HEK293T (cell line): ENCODE measurements around the gene ELOVL7.

ENCODE experiments used
- CTCF ChIA-PET: fragments of 350-600 bp; formaldehyde crosslinking; extraction: SDS; loops from one replicate; lab custom pipeline; 2021; ENCODE audit warnings: antibody characterized with exemption, inconsistent platforms; lab: Yijun Ruan, JAX
- POLR2A ChIA-PET: fragments of 350-600 bp; formaldehyde crosslinking; extraction: SDS; loops from one replicate; lab custom pipeline; 2020; ENCODE audit warnings: antibody characterized with exemption, inconsistent platforms; lab: Yijun Ruan, JAX
- DNase-seq: peaks from one replicate; pipeline ENCODE4 v3.0.0; 2012; ENCODE audit warnings: mixed read lengths; ENCODE audit errors: extremely low spot score
- ARNT ChIP-seq: fragments of 450-650 bp; IDR thresholded peaks from 2 replicates; pipeline ENCODE4 v1.6.1; 2017; ENCODE audit warnings: mild to moderate bottlenecking
- BHLHE40 ChIP-seq: fragments of 450-650 bp; IDR thresholded peaks from 2 replicates; pipeline ENCODE4 v1.6.1; 2016; ENCODE audit warnings: mild to moderate bottlenecking, moderate library complexity, borderline replicate concordance
- CTBP1 ChIP-seq: fragments of 450-650 bp; IDR thresholded peaks from 2 replicates; pipeline ENCODE4 v1.6.1; 2016; ENCODE audit warnings: borderline replicate concordance
- ELF4 ChIP-seq: fragments of 450-650 bp; IDR thresholded peaks from 2 replicates; pipeline ENCODE4 v1.6.1; 2017; ENCODE audit warnings: antibody characterized with exemption
- FOXA1 ChIP-seq: fragments of 450-650 bp; IDR thresholded peaks from 2 replicates; pipeline ENCODE4 v1.6.1; 2016; ENCODE audit warnings: mild to moderate bottlenecking
- FOXK2 ChIP-seq: fragments of 450-650 bp; IDR thresholded peaks from 2 replicates; pipeline ENCODE4 v1.6.1; 2016; ENCODE audit warnings: mild to moderate bottlenecking
- FOXM1 ChIP-seq: fragments of 450-650 bp; IDR thresholded peaks from 2 replicates; pipeline ENCODE4 v1.6.1; 2017; ENCODE audit warnings: mild to moderate bottlenecking, borderline replicate concordance
- HDGF ChIP-seq: fragments of 450-650 bp; IDR thresholded peaks from 2 replicates; pipeline ENCODE4 v1.6.1; 2017; ENCODE audit warnings: antibody characterized with exemption, borderline replicate concordance
- L3MBTL2 ChIP-seq: fragments of 450-650 bp; conservative IDR thresholded peaks from 2 replicates; pipeline ENCODE4 v1.6.1; 2016; ENCODE audit warnings: mild to moderate bottlenecking
- LEF1 ChIP-seq: fragments of 450-650 bp; IDR thresholded peaks from 2 replicates; pipeline ENCODE4 v1.6.1; 2017; ENCODE audit warnings: mild to moderate bottlenecking, borderline replicate concordance
- NFRKB ChIP-seq: fragments of 450-650 bp; IDR thresholded peaks from 2 replicates; pipeline ENCODE4 v1.6.1; 2016; ENCODE audit warnings: mild to moderate bottlenecking, moderate library complexity
- PKNOX1 ChIP-seq: fragments of 450-650 bp; IDR thresholded peaks from 2 replicates; pipeline ENCODE4 v1.6.1; 2016
- SP1 ChIP-seq: fragments of 450-650 bp; IDR thresholded peaks from 2 replicates; pipeline ENCODE4 v1.6.1; 2017
- SUZ12 ChIP-seq: fragments of 450-650 bp; IDR thresholded peaks from 2 replicates; pipeline ENCODE4 v1.6.1; 2016; ENCODE audit warnings: mild to moderate bottlenecking
- TARDBP ChIP-seq: fragments of 450-650 bp; IDR thresholded peaks from 2 replicates; pipeline ENCODE4 v1.6.1; 2016
- ZNF384 ChIP-seq: fragments of 450-650 bp; IDR thresholded peaks from 2 replicates; pipeline ENCODE4 v1.6.1; 2016

Gene ELOVL7

DNA sequence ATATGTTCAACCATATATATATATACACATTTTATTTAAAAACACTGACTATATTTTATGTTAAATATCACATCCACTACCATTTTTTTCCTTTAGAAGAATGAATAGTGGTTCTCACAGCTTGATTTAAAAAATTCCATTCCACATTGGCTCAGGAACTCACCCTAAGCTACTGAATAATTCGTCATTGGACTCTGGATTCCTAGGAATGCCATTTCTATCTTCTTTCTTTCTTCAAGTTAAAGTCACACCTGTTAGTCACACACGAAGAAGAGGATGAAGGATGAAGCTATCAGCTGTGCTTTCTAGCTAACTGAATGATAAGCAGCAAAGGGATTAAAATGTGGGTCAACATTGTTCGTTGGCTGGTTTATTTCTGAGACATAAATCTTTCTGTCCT lies 7.9 kb downstream of the ELOVL7 start:
- DNase-seq = no peak
- ChIA-PET POLR2A (no interaction called here), CTCF (no interaction called here)
- TF ChIP-seq BHLHE40 (no peak), ZNF384 (no peak), HDGF (no peak), LEF1 (no peak), L3MBTL2 (no peak), SP1 (no peak), ELF4 (no peak), FOXM1 (no peak), NFRKB (no peak), ARNT (no peak), CTBP1 (no peak), FOXA1 (no peak), PKNOX1 (no peak), SUZ12 (no peak)

GRCh38 chr5:60835554-60835953 lies 8.5 kb downstream of the ELOVL7 start:
- DNase-seq = no peak
- TF ChIP-seq SUZ12 (no peak), ELF4 (no peak), PKNOX1 (no peak), L3MBTL2 (no peak), ZNF384 (no peak), LEF1 (no peak), NFRKB (no peak), HDGF (no peak), FOXA1 (no peak), TARDBP (no peak), BHLHE40 (no peak), FOXK2 (no peak), FOXM1 (no peak), SP1 (no peak), CTBP1 (no peak), ARNT (no peak)
- ChIA-PET CTCF (no interaction called here), POLR2A (no interaction called here)

GRCh38 chr5:60833520-60833919 lies 10.5 kb downstream of the ELOVL7 start:
- TF ChIP-seq ZNF384 = no peak
- TF ChIP-seq BHLHE40 = no peak
- no peak for TF ChIP-seq SP1
- no peak for TF ChIP-seq PKNOX1
- TF ChIP-seq CTBP1 = no peak
- TF ChIP-seq NFRKB = no peak
- no peak for TF ChIP-seq LEF1
- no peak for TF ChIP-seq SUZ12
- TF ChIP-seq ELF4 = no peak
- TF ChIP-seq L3MBTL2 = no peak
- no peak for TF ChIP-seq TARDBP
- TF ChIP-seq FOXA1 = no peak
- TF ChIP-seq FOXK2 = no peak
- no peak for TF ChIP-seq HDGF
- no peak for TF ChIP-seq FOXM1
- no peak for TF ChIP-seq ARNT
- ChIA-PET POLR2A (no interaction called here), CTCF (no interaction called here)
- DNase-seq = no peak

GRCh38 chr5:60830581-60831127 lies 13.4 kb downstream of the ELOVL7 start:
- POLR2A ChIA-PET = no interaction called here
- CTCF ChIA-PET = no interaction called here
- DNase-seq = no peak
- TF ChIP-seq ZNF384 = no peak
- no peak for TF ChIP-seq SUZ12
- TF ChIP-seq CTBP1 = no peak
- TF ChIP-seq SP1 = no peak
- no peak for TF ChIP-seq FOXM1
- TF ChIP-seq BHLHE40 = no peak
- no peak for TF ChIP-seq FOXK2
- TF ChIP-seq L3MBTL2 = no peak
- TF ChIP-seq HDGF = no peak
- TF ChIP-seq ARNT = no peak
- TF ChIP-seq PKNOX1 = no peak

DNA sequence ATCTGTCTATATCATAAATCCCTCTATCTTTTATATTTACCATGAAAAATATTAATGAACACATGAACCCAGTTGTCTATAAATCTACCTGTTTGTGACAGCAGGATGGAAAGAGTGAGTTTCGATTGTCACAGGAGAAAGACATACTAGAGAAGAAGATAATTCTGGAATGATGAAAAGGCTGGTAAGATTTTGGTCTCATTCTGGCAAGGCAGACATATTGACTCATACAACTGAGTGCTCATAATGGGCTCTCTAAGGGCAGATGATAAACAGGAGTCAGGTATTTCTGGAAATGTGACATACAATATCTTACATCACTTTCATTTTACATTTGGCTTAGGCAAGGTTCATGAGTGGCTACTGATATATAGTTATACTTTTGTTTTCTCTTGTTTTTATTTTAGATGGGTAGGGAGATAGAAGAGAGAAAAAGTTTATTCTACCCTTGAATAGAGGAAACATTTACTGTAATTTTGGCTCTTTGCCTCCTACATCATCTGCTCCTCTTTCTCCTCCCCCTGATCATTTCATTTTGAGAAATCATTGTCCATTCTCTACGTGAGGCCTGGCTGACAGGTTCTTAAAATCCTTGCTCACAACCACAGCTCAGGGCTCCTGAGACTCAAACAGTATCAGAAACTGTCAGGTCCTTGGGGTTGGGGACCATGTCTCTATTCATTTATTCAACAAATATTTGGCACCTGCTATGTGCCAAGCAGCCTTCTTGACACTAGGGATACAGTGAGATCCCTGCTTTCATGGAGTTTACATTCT lies 14.4 kb downstream of the ELOVL7 start:
- ChIA-PET POLR2A (no interaction called here), CTCF (no interaction called here)
- TF ChIP-seq ARNT = no peak
- no peak for TF ChIP-seq FOXM1
- TF ChIP-seq ZNF384 = no peak
- no peak for TF ChIP-seq ELF4
- no peak for TF ChIP-seq CTBP1
- TF ChIP-seq FOXK2 = no peak
- no peak for DNase-seq
